Trophoblast cell (in vitro differentiated cells and primary cell): ENCODE data around the gene KRT3.

Experiments
- DNase-seq, 2 donors: peaks; one replicate each; pipeline ENCODE4 v3.0.0-alpha.2; 2016
- H2AFZ ChIP-seq: 2 replicates; pipeline ENCODE4 v1.6.1; 2013; ENCODE audit warnings: low read length, moderate library complexity, mild to moderate bottlenecking; ENCODE audit not compliant: insufficient read depth, poor library complexity
- H2AK5ac ChIP-seq: 2 replicates; pipeline ENCODE4 v1.6.1; 2013; ENCODE audit warnings: mild to moderate bottlenecking, low read length
- H2BK120ac ChIP-seq: 2 replicates; pipeline ENCODE4 v1.6.1; 2013; ENCODE audit warnings: low read length, mild to moderate bottlenecking, moderate library complexity; ENCODE audit not compliant: insufficient read depth, poor library complexity
- H2BK12ac ChIP-seq: 2 replicates; pipeline ENCODE4 v1.6.1; 2013; ENCODE audit warnings: mild to moderate bottlenecking, low read length, moderate library complexity
- H2BK5ac ChIP-seq: 2 replicates; pipeline ENCODE4 v1.6.1; 2013; ENCODE audit warnings: low read length, low read depth, moderate library complexity, mild to moderate bottlenecking; ENCODE audit not compliant: poor library complexity
- H3K14ac ChIP-seq: 2 replicates; pipeline ENCODE4 v1.6.1; 2013; ENCODE audit warnings: mild to moderate bottlenecking, low read length
- H3K18ac ChIP-seq: 2 replicates; pipeline ENCODE4 v1.6.1; 2013; ENCODE audit warnings: mild to moderate bottlenecking, low read length
- H3K23ac ChIP-seq: 2 replicates; pipeline ENCODE4 v1.6.1; 2013; ENCODE audit warnings: low read length
- H3K27ac ChIP-seq: 2 replicates; pipeline ENCODE4 v1.5.1; 2013; ENCODE audit warnings: low read depth, mild to moderate bottlenecking, inconsistent platforms, low read length, moderate library complexity
- H3K27me3 ChIP-seq: 2 replicates; pipeline ENCODE4 v1.6.1; 2013; ENCODE audit warnings: inconsistent platforms, mild to moderate bottlenecking, low read length, moderate library complexity; ENCODE audit not compliant: insufficient read depth
- H3K36me3 ChIP-seq, 2 experiments: 1 replicate in 1 of 2; 2 replicates in 1 of 2; pipeline ENCODE4 v1.6.1; 2013; ENCODE audit warnings: low read length in 2 of 2, mild to moderate bottlenecking in 2 of 2, moderate library complexity in 1 of 2; ENCODE audit not compliant: insufficient read depth in 2 of 2, control insufficient read depth in 1 of 2
- H3K4ac ChIP-seq: 2 replicates; pipeline ENCODE4 v1.6.1; 2013; ENCODE audit warnings: low read depth, mild to moderate bottlenecking, low read length, moderate library complexity
- H3K4me1 ChIP-seq, 2 experiments: 1 replicate in 1 of 2; 2 replicates in 1 of 2; pipeline ENCODE4 v1.6.1; 2013; ENCODE audit warnings: low read length in 2 of 2, mild to moderate bottlenecking in 2 of 2, moderate library complexity in 1 of 2; ENCODE audit not compliant: insufficient read depth in 2 of 2, control insufficient read depth in 1 of 2
- H3K4me2 ChIP-seq: 2 replicates; pipeline ENCODE4 v1.6.1; 2013; ENCODE audit warnings: inconsistent platforms, mild to moderate bottlenecking, low read length, moderate library complexity
- H3K4me3 ChIP-seq: 2 replicates; pipeline ENCODE4 v1.5.1; 2013; ENCODE audit warnings: mild to moderate bottlenecking, low read depth, low read length, inconsistent platforms
- H3K79me1 ChIP-seq: one replicate; pipeline ENCODE4 v1.6.1; 2013; ENCODE audit warnings: low read length
- H3K79me2 ChIP-seq: 2 replicates; pipeline ENCODE4 v1.6.1; 2013; ENCODE audit warnings: low read length, mild to moderate bottlenecking; ENCODE audit not compliant: control insufficient read depth, insufficient read depth, poor library complexity
- H3K9ac ChIP-seq: 2 replicates; pipeline ENCODE4 v1.6.1; 2013; ENCODE audit warnings: mild to moderate bottlenecking, low read length
- H3K9me3 ChIP-seq: 2 replicates; pipeline ENCODE4 v1.6.1; 2013; ENCODE audit warnings: low read depth, mild to moderate bottlenecking, control low read depth, inconsistent platforms, low read length; ENCODE audit not compliant: insufficient read depth
- H4K12ac ChIP-seq: 2 replicates; pipeline ENCODE4 v1.6.1; 2013; ENCODE audit warnings: low read depth, mild to moderate bottlenecking, low read length, moderate library complexity
- H4K8ac ChIP-seq: 2 replicates; pipeline ENCODE4 v1.6.1; 2013; ENCODE audit warnings: low read depth, mild to moderate bottlenecking, low read length, moderate library complexity
- H4K91ac ChIP-seq: one replicate; pipeline ENCODE4 v1.6.1; 2013; ENCODE audit warnings: low read depth, mild to moderate bottlenecking, low read length, moderate library complexity
- WGBS: extraction: QIAGEN DNeasy Blood & Tissue Kit; methylation state at CpG from one replicate; pipeline ENCODE4 v1.1.7; 2013; ENCODE audit warnings: missing lambda C conversion rate; ENCODE audit not compliant: insufficient read length, insufficient coverage; ENCODE audit errors: extremely low coverage; 5-methylcytosine and 5-hydroxymethylcytosine counted together

The KRT3 gene

GRCh38 chr12:52809166-52809565 lies 13.2 kb upstream of the KRT3 start:
- H3K36me3 ChIP-seq: no peaks in the 10 kb centered on the region
- no peak overlapping the region for H3K18ac ChIP-seq
- H4K12ac ChIP-seq: no peak overlapping the region
- H4K91ac ChIP-seq: no peak overlapping the region
- H3K4me3 ChIP-seq: no peak overlapping the region
- H3K14ac ChIP-seq: no peak overlapping the region
- H3K23ac ChIP-seq: no peak overlapping the region
- no peak overlapping the region for H3K27ac ChIP-seq
- no peaks in the 10 kb centered on the region for H3K79me1 ChIP-seq
- peaks cover 4% of the 10 kb centered on the region for H3K9me3 ChIP-seq
- H3K27me3 ChIP-seq: no peaks in the 10 kb centered on the region
- no peak for DNase-seq
- H2AK5ac ChIP-seq: no peak overlapping the region
- H2BK12ac ChIP-seq: no peak overlapping the region
- no peak overlapping the region for H3K4me2 ChIP-seq
- no peak overlapping the region for H4K8ac ChIP-seq
- H2BK120ac ChIP-seq: no peak overlapping the region
- H3K9ac ChIP-seq: no peak overlapping the region
- H3K4ac ChIP-seq: no peak overlapping the region
- H2AFZ ChIP-seq: no peak overlapping the region
- H3K79me2 ChIP-seq: no peaks in the 10 kb centered on the region
- H3K4me1 ChIP-seq: no peaks in the 10 kb centered on the region
- no peak overlapping the region for H2BK5ac ChIP-seq
- no CpG with 5 or more reads among the region's 7 CpGs for WGBS

GRCh38 chr12:52808573-52809160 lies 12.8 kb upstream of the KRT3 start:
- H3K18ac ChIP-seq: no peak overlapping the region
- no peaks in the 10 kb centered on the region for H3K79me2 ChIP-seq
- no peaks in the 10 kb centered on the region for H3K4me1 ChIP-seq
- no CpG with 5 or more reads among the region's 8 CpGs for WGBS
- H2BK5ac ChIP-seq: no peak overlapping the region
- H3K4ac ChIP-seq: no peak overlapping the region
- no peak overlapping the region for H2AFZ ChIP-seq
- H3K79me1 ChIP-seq: no peaks in the 10 kb centered on the region
- DNase-seq: no peak
- H3K4me2 ChIP-seq: no peak overlapping the region
- no peak overlapping the region for H4K8ac ChIP-seq
- no peak overlapping the region for H3K27ac ChIP-seq
- H3K23ac ChIP-seq: no peak overlapping the region
- H3K14ac ChIP-seq: no peak overlapping the region
- no peaks in the 10 kb centered on the region for H3K36me3 ChIP-seq
- no peak overlapping the region for H4K91ac ChIP-seq
- no peak overlapping the region for H3K4me3 ChIP-seq
- H2BK120ac ChIP-seq: no peak overlapping the region
- H2AK5ac ChIP-seq: no peak overlapping the region
- H3K9me3 ChIP-seq: peaks cover 4% of the 10 kb centered on the region
- no peak overlapping the region for H2BK12ac ChIP-seq
- H4K12ac ChIP-seq: no peak overlapping the region
- no peak overlapping the region for H3K9ac ChIP-seq
- no peaks in the 10 kb centered on the region for H3K27me3 ChIP-seq

GRCh38 chr12:52807544-52808470 lies 11.9 kb upstream of the KRT3 start:
- no peak for DNase-seq
- Histone ChIP-seq H2AFZ (no peak overlapping the region), H3K4ac (no peak overlapping the region), H3K14ac (no peak overlapping the region), H3K79me2 (no peaks in the 10 kb centered on the region), H4K91ac (no peak overlapping the region), H3K36me3 (no peaks in the 10 kb centered on the region), H3K4me2 (no peak overlapping the region), H4K12ac (no peak overlapping the region), H3K27me3 (no peaks in the 10 kb centered on the region), H3K4me3 (no peak overlapping the region), H3K27ac (no peak overlapping the region), H2BK120ac (no peak overlapping the region), H2BK12ac (no peak overlapping the region), H2AK5ac (no peak overlapping the region), H3K23ac (no peak overlapping the region), H3K9ac (no peak overlapping the region), H4K8ac (no peak overlapping the region), H3K9me3 (peaks cover 4% of the 10 kb centered on the region), H3K79me1 (no peaks in the 10 kb centered on the region), H3K4me1 (no peaks in the 10 kb centered on the region), H3K18ac (no peak overlapping the region), H2BK5ac (no peak overlapping the region)
- WGBS: no CpG with 5 or more reads among the region's 16 CpGs

DNA sequence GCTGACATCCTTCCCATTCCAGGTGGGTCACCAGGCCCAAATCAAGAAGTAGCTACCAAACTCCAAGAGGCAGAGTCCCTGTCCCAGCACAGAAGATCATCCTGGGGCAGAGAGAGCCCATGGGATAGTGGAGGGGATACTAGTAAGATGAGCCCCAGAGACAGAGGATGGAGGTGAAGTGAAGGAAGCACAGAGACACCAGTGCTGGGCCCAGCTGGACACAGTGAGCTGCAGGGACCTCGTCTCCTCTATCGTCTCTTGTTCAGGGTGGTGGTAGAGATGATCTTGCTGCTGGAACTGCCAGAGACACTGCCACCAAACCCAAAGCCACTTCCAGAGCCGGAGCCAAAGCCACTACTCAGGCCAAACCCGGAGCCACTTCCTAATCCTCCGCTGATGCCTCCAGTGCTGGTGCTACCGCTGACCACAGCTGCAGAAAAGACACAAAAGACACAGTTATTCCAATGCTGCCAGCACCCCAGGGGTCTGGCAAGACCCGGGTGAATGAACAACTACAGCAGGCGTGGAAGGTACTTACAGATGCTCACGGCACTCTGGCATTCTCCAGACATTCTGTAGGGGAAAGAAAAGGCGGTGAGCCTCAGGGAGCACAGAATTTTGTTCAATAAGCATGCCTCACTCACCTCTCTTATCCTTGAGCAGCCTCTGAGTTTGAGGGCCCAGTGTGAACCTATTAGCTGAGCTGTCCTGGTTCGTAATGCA lies 11.1 kb upstream of the KRT3 start:
- H3K9me3 ChIP-seq: peaks cover 4% of the 10 kb centered on the region
- DNase-seq: no peak
- no peaks in the 10 kb centered on the region for H3K79me2 ChIP-seq
- H3K23ac ChIP-seq: no peak overlapping the region
- no peak overlapping the region for H4K12ac ChIP-seq
- H2AFZ ChIP-seq: no peak overlapping the region
- H3K4me1 ChIP-seq: no peaks in the 10 kb centered on the region
- H3K9ac ChIP-seq: no peak overlapping the region
- H3K14ac ChIP-seq: no peak overlapping the region
- H3K18ac ChIP-seq: no peak overlapping the region
- no peak overlapping the region for H3K4ac ChIP-seq
- H3K4me2 ChIP-seq: no peak overlapping the region
- no peaks in the 10 kb centered on the region for H3K27me3 ChIP-seq
- no peak overlapping the region for H2BK5ac ChIP-seq
- no peak overlapping the region for H3K27ac ChIP-seq
- WGBS: no CpG with 5 or more reads among the region's 11 CpGs
- no peaks in the 10 kb centered on the region for H3K36me3 ChIP-seq
- H3K79me1 ChIP-seq: no peaks in the 10 kb centered on the region
- H4K91ac ChIP-seq: no peak overlapping the region
- H2BK120ac ChIP-seq: no peak overlapping the region
- H4K8ac ChIP-seq: no peak overlapping the region
- no peak overlapping the region for H3K4me3 ChIP-seq
- H2AK5ac ChIP-seq: no peak overlapping the region
- H2BK12ac ChIP-seq: no peak overlapping the region
